OCI-LY1 (cell line): ENCODE measurements around the gene IMP3.
"Not testable (repeated sequence)": the region's sequence is repeated elsewhere in the genome, so short reads cannot be mapped to it uniquely, and the experiment has no call there.

Source experiments
- H2AFZ ChIP-seq: fragments of 200-600 bp; sonication (generic), shearing (Covaris generic); 2 replicates; pipeline ENCODE4 v1.6.0; 2014; ENCODE audit warnings: antibody characterized with exemption, mild to moderate bottlenecking, low read length
- H3F3A ChIP-seq: fragments of 200-600 bp; sonication (generic), shearing (Covaris generic); 2 replicates; pipeline ENCODE4 v1.6.0; 2014; ENCODE audit warnings: mild to moderate bottlenecking, antibody characterized with exemption, low read length, moderate library complexity; ENCODE audit not compliant: insufficient read depth
- H3K27ac ChIP-seq: fragments of 200-600 bp; sonication (generic); 2 replicates; pipeline ENCODE4 v1.5.1; 2014; ENCODE audit warnings: low read length, mixed run types, mild to moderate bottlenecking, low read depth; ENCODE audit not compliant: poor library complexity, severe bottlenecking
- H3K27me3 ChIP-seq: fragments of 200-600 bp; sonication (generic); 2 replicates; pipeline ENCODE4 v1.6.0; 2014; ENCODE audit warnings: antibody characterized with exemption, mild to moderate bottlenecking, low read length, moderate library complexity; ENCODE audit not compliant: insufficient read depth
- H3K36me3 ChIP-seq: fragments of 200-600 bp; sonication (generic); 2 replicates; pipeline ENCODE4 v1.6.1; 2014; ENCODE audit warnings: mild to moderate bottlenecking, antibody characterized with exemption, low read length, moderate library complexity, mixed read lengths; ENCODE audit not compliant: insufficient read depth
- H3K4me1 ChIP-seq: fragments of 200-600 bp; sonication (generic); 2 replicates; pipeline ENCODE4 v1.5.1; 2014; ENCODE audit warnings: mild to moderate bottlenecking, low read length, moderate library complexity; ENCODE audit not compliant: insufficient read depth, severe bottlenecking
- H3K4me2 ChIP-seq: fragments of 200-600 bp; sonication (generic), shearing (Covaris generic); 2 replicates; pipeline ENCODE4 v1.6.1; 2014; ENCODE audit warnings: low read length
- H3K4me3 ChIP-seq: fragments of 200-600 bp; sonication (generic); 2 replicates; pipeline ENCODE4 v1.5.1; 2014; ENCODE audit warnings: low read length, low read depth, mild to moderate bottlenecking, mixed read lengths; ENCODE audit not compliant: poor library complexity, severe bottlenecking
- H3K79me2 ChIP-seq: fragments of 200-600 bp; shearing (Covaris generic); 2 replicates; pipeline ENCODE4 v1.6.1; 2016; ENCODE audit warnings: mixed run types, low read length, mixed read lengths; ENCODE audit not compliant: insufficient read depth
- H3K9ac ChIP-seq: fragments of 200-600 bp; sonication (generic), shearing (Covaris generic); 2 replicates; pipeline ENCODE4 v1.6.1; 2014; ENCODE audit warnings: mild to moderate bottlenecking, low read length, mixed read lengths
- H3K9me2 ChIP-seq: fragments of 200-600 bp; sonication (generic), shearing (Covaris generic); 2 replicates; pipeline ENCODE4 v1.6.1; 2014; ENCODE audit warnings: low read depth, mild to moderate bottlenecking, low read length, mixed read lengths
- H3K9me3 ChIP-seq: fragments of 200-600 bp; shearing (Covaris generic); 2 replicates; pipeline ENCODE4 v1.6.1; 2014; ENCODE audit warnings: low read length, mixed read lengths
- H4K20me1 ChIP-seq: fragments of 200-600 bp; sonication (generic), shearing (Covaris generic); 2 replicates; pipeline ENCODE4 v1.6.0; 2016; ENCODE audit warnings: mild to moderate bottlenecking, low read length; ENCODE audit not compliant: insufficient read depth
- CTCF ChIP-seq: fragments of 200-600 bp; sonication (generic), shearing (Covaris generic); IDR thresholded peaks from 2 replicates; pipeline ENCODE4 v1.5.1; 2017; ENCODE audit warnings: mild to moderate bottlenecking, antibody characterized with exemption, low read length, moderate library complexity, mixed read lengths
- EZH2 ChIP-seq: fragments of 200-600 bp; sonication (generic), shearing (Covaris generic); IDR thresholded peaks from 2 replicates; pipeline ENCODE4 v1.8.0; 2017; ENCODE audit warnings: borderline replicate concordance, mixed run types, mild to moderate bottlenecking, antibody characterized with exemption, low read length, moderate library complexity, mixed read lengths

Gene IMP3

GRCh38 chr15:75688278-75688557 lies 48.2 kb upstream of the IMP3 start:
- Histone ChIP-seq H3K27me3 (no peaks in the 10 kb centered on the region), H2AFZ (no peak overlapping the region), H3K9ac (no peak overlapping the region), H3K9me2 (no peaks in the 10 kb centered on the region), H3F3A (no peaks in the 10 kb centered on the region), H3K4me2 (no peak overlapping the region), H3K27ac (no peak overlapping the region), H3K79me2 (no peaks in the 10 kb centered on the region), H3K36me3 (no peaks in the 10 kb centered on the region), H4K20me1 (no peaks in the 10 kb centered on the region), H3K9me3 (no peaks in the 10 kb centered on the region), H3K4me1 (no peaks in the 10 kb centered on the region), H3K4me3 (no peak overlapping the region)
- no peak for TF ChIP-seq EZH2
- no peak for TF ChIP-seq CTCF

GRCh38 chr15:75687486-75688277 lies 47.7 kb upstream of the IMP3 start:
- Histone ChIP-seq H3K36me3 (no peaks in the 10 kb centered on the region), H3K4me3 (no peak overlapping the region), H3K79me2 (no peaks in the 10 kb centered on the region), H3K4me1 (no peaks in the 10 kb centered on the region), H3K9ac (no peak overlapping the region), H2AFZ (no peak overlapping the region), H3F3A (no peaks in the 10 kb centered on the region), H3K27ac (no peak overlapping the region), H3K4me2 (no peak overlapping the region), H4K20me1 (no peaks in the 10 kb centered on the region), H3K9me2 (no peaks in the 10 kb centered on the region), H3K9me3 (no peaks in the 10 kb centered on the region), H3K27me3 (no peaks in the 10 kb centered on the region)
- TF ChIP-seq EZH2 = no peak
- no peak for TF ChIP-seq CTCF

GRCh38 chr15:75686212-75686642 lies 46.2 kb upstream of the IMP3 start:
- not testable (repeated sequence) for H3F3A ChIP-seq, H3K4me1 ChIP-seq, H3K4me3 ChIP-seq, H2AFZ ChIP-seq, H3K9me3 ChIP-seq, H3K36me3 ChIP-seq, H3K9me2 ChIP-seq, H4K20me1 ChIP-seq, H3K27me3 ChIP-seq, H3K79me2 ChIP-seq, H3K4me2 ChIP-seq, H3K9ac ChIP-seq, H3K27ac ChIP-seq
- TF ChIP-seq CTCF = peak; percentile 60
